ENCODE results near the gene RASSF1. TPM values are rescaled to one million over a fixed set of nuclear protein-coding genes. Genes with fewer than 3 reads are reported as not detected.

RASSF1 gene
- total RNA-seq, 1 donor from 2014 or later = 13.7 TPM

DNA sequence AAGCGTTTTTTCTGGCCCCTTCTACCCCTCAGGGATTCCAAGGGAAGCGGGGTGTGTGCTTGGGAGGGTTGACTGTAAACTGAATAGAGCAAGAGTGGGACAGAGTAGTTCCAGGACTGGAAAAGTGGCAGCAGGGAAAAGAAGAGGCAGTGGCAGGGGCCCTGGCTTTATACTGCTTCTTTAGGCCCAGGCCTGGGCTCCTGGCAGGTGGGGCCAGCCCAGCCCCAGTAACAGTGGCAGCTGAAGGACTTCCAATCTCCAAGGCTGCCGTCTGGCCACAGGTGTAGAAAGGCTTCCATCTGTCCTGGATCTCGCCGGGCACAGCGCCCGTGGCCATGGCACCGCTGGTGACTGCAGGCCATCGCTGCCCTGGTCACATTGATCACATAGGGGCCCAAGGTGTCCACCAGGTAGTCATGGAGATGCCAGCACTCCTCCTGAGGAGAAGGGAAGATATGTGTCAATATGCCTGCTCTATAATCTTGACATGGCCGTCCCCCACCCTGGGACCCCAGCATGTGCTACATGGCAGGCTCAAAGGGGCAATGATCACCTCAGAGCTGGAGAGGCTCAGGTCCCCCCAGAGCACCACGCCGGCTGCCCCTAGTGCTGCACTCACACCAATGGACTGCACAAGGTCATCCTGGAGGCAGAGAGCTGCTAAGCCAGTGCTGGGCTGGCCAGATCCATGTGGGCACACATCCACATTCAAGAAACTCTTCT is 47.4 kb downstream of the RASSF1 start:
- Mint-ChIP-seq H3K4me1 (peaks cover 16% of the 10 kb centered on the region), H3K27me3 (ENCODE audit: insufficient read depth, low read depth) (peaks cover 12% of the 10 kb centered on the region), H3K4me3 (peak overlapping the region; percentile 87), H3K36me3 (peaks cover 1% of the 10 kb centered on the region), H3K27ac (peak overlapping the region; percentile 92), H3K9me3 (no peaks in the 10 kb centered on the region)
- H3K9me3 ChIP-seq (ENCODE audit: low read depth) = no peaks in the 10 kb centered on the region
- no peaks in the 10 kb centered on the region for H3K36me3 ChIP-seq
- H2AFZ ChIP-seq (replicated peaks) = no peak overlapping the region
- H4K20me1 ChIP-seq (ENCODE audit: low read depth) = peaks cover under 1% of the 10 kb centered on the region
- H3K4me1 ChIP-seq = peaks cover 13% of the 10 kb centered on the region
- TF ChIP-seq EZH2phosphoT487 (IDR thresholded peaks at IDR 0.05) = no peak
- TF ChIP-seq EZH2 (IDR thresholded peaks at IDR 0.05) = no peak
- TF ChIP-seq, protein P1, sequence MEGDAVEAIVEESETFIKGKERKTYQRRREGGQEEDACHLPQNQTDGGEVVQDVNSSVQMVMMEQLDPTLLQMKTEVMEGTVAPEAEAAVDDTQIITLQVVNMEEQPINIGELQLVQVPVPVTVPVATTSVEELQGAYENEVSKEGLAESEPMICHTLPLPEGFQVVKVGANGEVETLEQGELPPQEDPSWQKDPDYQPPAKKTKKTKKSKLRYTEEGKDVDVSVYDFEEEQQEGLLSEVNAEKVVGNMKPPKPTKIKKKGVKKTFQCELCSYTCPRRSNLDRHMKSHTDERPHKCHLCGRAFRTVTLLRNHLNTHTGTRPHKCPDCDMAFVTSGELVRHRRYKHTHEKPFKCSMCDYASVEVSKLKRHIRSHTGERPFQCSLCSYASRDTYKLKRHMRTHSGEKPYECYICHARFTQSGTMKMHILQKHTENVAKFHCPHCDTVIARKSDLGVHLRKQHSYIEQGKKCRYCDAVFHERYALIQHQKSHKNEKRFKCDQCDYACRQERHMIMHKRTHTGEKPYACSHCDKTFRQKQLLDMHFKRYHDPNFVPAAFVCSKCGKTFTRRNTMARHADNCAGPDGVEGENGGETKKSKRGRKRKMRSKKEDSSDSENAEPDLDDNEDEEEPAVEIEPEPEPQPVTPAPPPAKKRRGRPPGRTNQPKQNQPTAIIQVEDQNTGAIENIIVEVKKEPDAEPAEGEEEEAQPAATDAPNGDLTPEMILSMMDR (IDR thresholded peaks at IDR 0.05) = no peak
- H3K27me3 ChIP-seq = no peaks in the 10 kb centered on the region
- H3K9ac ChIP-seq = no peak overlapping the region
- H3K4me3 ChIP-seq = peak overlapping the region; percentile 77
- peak overlapping the region; percentile 74 for H3K4me2 ChIP-seq
- peak; percentile 1 for DNase-seq (ENCODE audit: low spot score)
- peaks cover 12% of the 10 kb centered on the region for H3K79me2 ChIP-seq (ENCODE audit: low read depth)
- no peaks in the 10 kb centered on the region for H3F3A ChIP-seq (ENCODE audit: low read depth)
- no peak overlapping the region for H3K27ac ChIP-seq

DNA sequence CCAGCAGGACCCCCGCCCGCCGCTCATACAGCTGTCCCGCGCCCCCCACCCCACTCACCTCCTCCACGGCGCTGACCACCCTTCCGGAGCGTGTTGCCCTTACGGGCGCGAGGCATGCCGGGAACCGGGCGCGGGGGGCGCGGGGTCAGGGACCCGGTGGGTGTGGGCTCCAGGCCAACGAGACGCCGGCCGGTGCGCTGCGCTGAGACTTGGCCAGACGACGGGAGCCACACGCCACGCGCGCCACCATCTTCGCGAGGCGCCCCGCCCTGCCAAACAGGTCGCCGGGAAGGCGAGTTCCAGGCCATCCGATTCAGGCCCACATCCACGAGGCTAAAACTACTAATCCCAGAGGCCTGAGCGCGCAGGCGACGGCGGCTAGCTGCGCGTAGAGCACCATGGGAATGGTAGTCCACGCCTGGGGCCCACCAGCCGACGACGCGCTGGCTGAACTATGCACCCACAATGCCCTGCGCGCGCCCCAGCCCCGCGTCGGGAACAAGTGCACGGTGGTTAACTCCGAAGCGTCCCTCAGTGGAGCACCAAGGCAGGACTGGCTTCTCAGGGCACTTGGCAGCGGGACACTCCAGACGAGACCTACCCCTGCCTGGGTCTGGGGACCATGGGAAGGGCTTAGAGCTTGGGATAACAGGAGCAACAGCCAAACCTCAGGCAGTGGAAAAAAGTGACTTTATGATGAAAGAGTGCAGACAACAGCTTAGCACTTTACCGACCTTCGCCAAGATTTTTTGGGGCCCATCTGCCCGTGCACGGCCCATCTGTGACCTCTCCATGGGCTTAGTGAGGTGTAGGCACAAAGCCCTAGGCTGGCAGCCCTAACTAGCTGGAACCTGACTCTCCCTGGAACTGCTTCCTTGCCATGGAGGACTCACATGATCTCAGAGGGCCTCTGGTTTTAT is 48.2 kb downstream of the RASSF1 start, which contains the start of gene IFRD2:
IFRD2 (minus strand) TSS at position 271 of the 920 bp plus-strand sequence; CDS start at position 116, 155 bp downstream.
- Histone ChIP-seq H3F3A (ENCODE audit: low read depth) (no peaks in the 10 kb centered on the region), H3K4me1 (peaks cover 13% of the 10 kb centered on the region), H3K9me3 (ENCODE audit: low read depth) (no peaks in the 10 kb centered on the region), H3K79me2 (ENCODE audit: low read depth) (peaks cover 12% of the 10 kb centered on the region), H2AFZ (replicated peaks) (peak within 1 kb of the TSS; percentile 26), H4K20me1 (ENCODE audit: low read depth) (no peaks in the 10 kb centered on the region), H3K27ac (no peak within 1 kb of the TSS), H3K36me3 (no peaks in the 10 kb centered on the region), H3K4me2 (peak within 1 kb of the TSS; percentile 99), H3K4me3 (peak within 1 kb of the TSS; percentile 77), H3K27me3 (no peaks in the 10 kb centered on the region), H3K9ac (peak within 1 kb of the TSS; percentile 58)
- Mint-ChIP-seq H3K9me3 (no peaks in the 10 kb centered on the region), H3K4me1 (peaks cover 13% of the 10 kb centered on the region), H3K27ac (peak within 1 kb of the TSS; percentile 92), H3K36me3 (peaks cover 3% of the 10 kb centered on the region), H3K4me3 (peak within 1 kb of the TSS; percentile 87), H3K27me3 (ENCODE audit: insufficient read depth, low read depth) (peaks cover 12% of the 10 kb centered on the region)
- no peak for TF ChIP-seq EZH2phosphoT487 (IDR thresholded peaks at IDR 0.05)
- TF ChIP-seq, protein P1 (IDR thresholded peaks at IDR 0.05) = no peak
- no peak for TF ChIP-seq EZH2 (IDR thresholded peaks at IDR 0.05)
- DNase-seq (ENCODE audit: low spot score) = peak; percentile 99

DNA sequence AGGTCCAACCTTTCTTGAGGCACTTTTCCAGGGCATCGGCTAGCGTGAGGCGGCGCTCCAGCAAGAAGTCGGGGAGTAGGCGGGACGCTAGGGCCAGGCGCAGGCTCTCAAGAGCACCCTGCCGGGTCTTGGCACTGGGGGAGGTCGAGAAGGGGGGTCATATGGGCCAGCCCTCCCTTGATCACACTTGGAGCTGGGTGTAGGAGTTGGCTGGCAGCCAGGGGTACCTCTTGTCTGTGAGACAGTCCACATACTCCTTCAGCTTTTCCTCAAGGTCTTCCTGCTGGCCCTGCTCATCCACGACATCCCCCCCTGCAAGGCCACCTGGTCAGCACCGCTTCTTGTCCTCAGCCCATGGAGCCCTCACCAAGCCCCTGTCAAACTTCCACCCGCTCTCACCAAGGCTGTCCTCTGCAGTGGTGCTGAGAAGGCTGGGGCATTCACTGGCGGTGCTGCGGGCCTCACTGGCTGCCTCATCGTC is 50.4 kb downstream of the RASSF1 start:
- TF ChIP-seq EZH2 (IDR thresholded peaks at IDR 0.05) = no peak
- TF ChIP-seq EZH2phosphoT487 (IDR thresholded peaks at IDR 0.05) = no peak
- TF ChIP-seq, protein P1 (IDR thresholded peaks at IDR 0.05) = no peak
- peaks cover 2% of the 10 kb centered on the region for H3K36me3 Mint-ChIP-seq
- peaks cover 17% of the 10 kb centered on the region for H3K4me1 Mint-ChIP-seq
- peaks cover 9% of the 10 kb centered on the region for H3K27me3 Mint-ChIP-seq (ENCODE audit: insufficient read depth, low read depth)
- no peaks in the 10 kb centered on the region for H3K9me3 Mint-ChIP-seq
- no peak overlapping the region for H3K4me2 ChIP-seq
- H3F3A ChIP-seq (ENCODE audit: low read depth) = peaks cover 4% of the 10 kb centered on the region
- no peak overlapping the region for H3K27ac ChIP-seq
- no peaks in the 10 kb centered on the region for H4K20me1 ChIP-seq (ENCODE audit: low read depth)
- DNase-seq (ENCODE audit: low spot score) = no peak
- no peaks in the 10 kb centered on the region for H3K36me3 ChIP-seq
- H3K27ac Mint-ChIP-seq = no peak overlapping the region
- H3K79me2 ChIP-seq (ENCODE audit: low read depth) = peaks cover 12% of the 10 kb centered on the region
- peak overlapping the region; percentile 57 for H3K4me3 Mint-ChIP-seq
- H3K9me3 ChIP-seq (ENCODE audit: low read depth) = no peaks in the 10 kb centered on the region
- peaks cover 13% of the 10 kb centered on the region for H3K4me1 ChIP-seq
- no peaks in the 10 kb centered on the region for H3K27me3 ChIP-seq
- H2AFZ ChIP-seq (replicated peaks) = no peak overlapping the region
- H3K4me3 ChIP-seq = no peak overlapping the region
- no peak overlapping the region for H3K9ac ChIP-seq
